Mucosa of rectum (tissue), 2 donors: ENCODE data around the gene ZBTB7C.

Experiments used
- H3K27ac ChIP-seq, 2 donors: one replicate each; pipeline ENCODE4 v1.7.0; 2013; ENCODE audit warnings: inconsistent platforms in 2 of 2, low read depth in 2 of 2, low read length in 2 of 2
- H3K27me3 ChIP-seq, 2 donors: one replicate each; pipeline ENCODE4 v1.7.0; 2013; ENCODE audit warnings: low read length in 2 of 2; ENCODE audit not compliant: control insufficient read depth in 2 of 2, insufficient read depth in 2 of 2
- H3K36me3 ChIP-seq, 2 donors: one replicate each; pipeline ENCODE4 v1.7.0; 2013; ENCODE audit warnings: low read length in 2 of 2; ENCODE audit not compliant: control insufficient read depth in 2 of 2, insufficient read depth in 2 of 2
- H3K4me1 ChIP-seq, 2 donors: one replicate each; pipeline ENCODE4 v1.7.0; 2013; ENCODE audit warnings: low read length in 2 of 2, mild to moderate bottlenecking in 1 of 2; ENCODE audit not compliant: control insufficient read depth in 2 of 2, insufficient read depth in 2 of 2
- H3K4me3 ChIP-seq, 2 donors: one replicate each; pipeline ENCODE4 v1.7.0; 2013; ENCODE audit warnings: low read length in 2 of 2
- H3K9ac ChIP-seq, 2 donors: one replicate each; pipeline ENCODE4 v1.7.0; 2013; ENCODE audit warnings: low read length in 2 of 2, low read depth in 1 of 2, mild to moderate bottlenecking in 1 of 2
- H3K9me3 ChIP-seq, 2 donors: one replicate each; pipeline ENCODE4 v1.7.0; 2013; ENCODE audit warnings: low read length in 2 of 2; ENCODE audit not compliant: control insufficient read depth in 2 of 2
- donor health status: healthy.
- donor health status: Normal muscosa, but diverticular disease.

ZBTB7C gene

GRCh38 chr18:48011926-48012465 is 397.2 kb downstream of the ZBTB7C start:
- Histone ChIP-seq H3K27me3 (peaks cover 0 to 2% of the 10 kb centered on the region in 2 donors), H3K36me3 (no peaks in the 10 kb centered on the region), H3K4me1 (no peaks in the 10 kb centered on the region)

GRCh38 chr18:48010264-48010663 is 398.9 kb downstream of the ZBTB7C start:
- Histone ChIP-seq H3K4me3 (no peak overlapping the region), H3K9ac (no peak overlapping the region), H3K4me1 (no peaks in the 10 kb centered on the region)

More at GRCh38 chr18:48011926-48012465, 397.2 kb downstream of the ZBTB7C start:
- Histone ChIP-seq H3K27ac (no peak overlapping the region), H3K9ac (no peak overlapping the region), H3K9me3 (no peaks in the 10 kb centered on the region), H3K4me3 (no peak overlapping the region)

GRCh38 chr18:48009116-48009745 is 400.0 kb downstream of the ZBTB7C start:
- H3K27ac ChIP-seq, result no peak overlapping the region
- peaks cover 0 to 2% of the 10 kb centered on the region in 2 donors for H3K27me3 ChIP-seq
- no peak overlapping the region for H3K4me3 ChIP-seq
- H3K36me3 ChIP-seq, result no peaks in the 10 kb centered on the region
- H3K4me1 ChIP-seq, result peaks cover 0 to 2% of the 10 kb centered on the region in 2 donors
- no peaks in the 10 kb centered on the region for H3K9me3 ChIP-seq
- H3K9ac ChIP-seq, result no peak overlapping the region

More at GRCh38 chr18:48010264-48010663, 398.9 kb downstream of the ZBTB7C start:
- Histone ChIP-seq H3K36me3 (no peaks in the 10 kb centered on the region), H3K27ac (no peak overlapping the region), H3K27me3 (peaks cover 0 to 2% of the 10 kb centered on the region in 2 donors), H3K9me3 (no peaks in the 10 kb centered on the region)

- peak overlapping the region in 1 of 2 donors; percentile 67 for H3K9ac ChIP-seq
- H3K36me3 ChIP-seq, result no peaks in the 10 kb centered on the region
- H3K27me3 ChIP-seq, result peaks cover 0 to 2% of the 10 kb centered on the region in 2 donors
- H3K9me3 ChIP-seq, result no peaks in the 10 kb centered on the region
- H3K4me1 ChIP-seq, result peaks cover 3 to 12% of the 10 kb centered on the region in 2 donors
- H3K27ac ChIP-seq, result no peak overlapping the region
- H3K4me3 ChIP-seq, result peak overlapping the region; percentile 53 to 63
Observed at GRCh38 chr18:48007955-48008701, 401.1 kb downstream of the ZBTB7C start.

GRCh38 chr18:48007381-48007780 is 401.8 kb downstream of the ZBTB7C start:
- no peak overlapping the region for H3K9ac ChIP-seq
- peaks cover 0 to 2% of the 10 kb centered on the region in 2 donors for H3K27me3 ChIP-seq
- no peak overlapping the region for H3K27ac ChIP-seq
- H3K4me3 ChIP-seq, result no peak overlapping the region
- H3K36me3 ChIP-seq, result no peaks in the 10 kb centered on the region
- H3K9me3 ChIP-seq, result no peaks in the 10 kb centered on the region
- peaks cover 10 to 19% of the 10 kb centered on the region in 2 donors for H3K4me1 ChIP-seq

GRCh38 chr18:48006415-48007175 is 402.6 kb downstream of the ZBTB7C start:
- Histone ChIP-seq H3K9me3 (no peaks in the 10 kb centered on the region), H3K27ac (no peak overlapping the region), H3K9ac (no peak overlapping the region), H3K4me1 (peaks cover 10 to 19% of the 10 kb centered on the region in 2 donors), H3K27me3 (peaks cover 0 to 2% of the 10 kb centered on the region in 2 donors), H3K4me3 (no peak overlapping the region), H3K36me3 (no peaks in the 10 kb centered on the region)

- H3K27me3 ChIP-seq, result peaks cover 0 to 2% of the 10 kb centered on the region in 2 donors
- H3K36me3 ChIP-seq, result no peaks in the 10 kb centered on the region
- peak overlapping the region in 1 of 2 donors; percentile 47 for H3K9ac ChIP-seq
- H3K27ac ChIP-seq, result peak overlapping the region in 1 of 2 donors; percentile 71
- H3K4me3 ChIP-seq, result no peak overlapping the region
- H3K9me3 ChIP-seq, result no peaks in the 10 kb centered on the region
- H3K4me1 ChIP-seq, result peaks cover 10 to 19% of the 10 kb centered on the region in 2 donors
Observed at GRCh38 chr18:48004577-48004976, 404.6 kb downstream of the ZBTB7C start.

GRCh38 chr18:48003426-48004349 is 405.5 kb downstream of the ZBTB7C start:
- peaks cover 0 to 2% of the 10 kb centered on the region in 2 donors for H3K27me3 ChIP-seq
- H3K9ac ChIP-seq, result peak overlapping the region in 1 of 2 donors; percentile 47
- no peaks in the 10 kb centered on the region for H3K9me3 ChIP-seq
- no peaks in the 10 kb centered on the region for H3K36me3 ChIP-seq
- H3K4me1 ChIP-seq, result peaks cover 10 to 19% of the 10 kb centered on the region in 2 donors
- H3K4me3 ChIP-seq, result no peak overlapping the region
- peak overlapping the region; percentile 52 to 71 for H3K27ac ChIP-seq

- no peaks in the 10 kb centered on the region for H3K9me3 ChIP-seq
- H3K9ac ChIP-seq, result peak overlapping the region in 1 of 2 donors; percentile 55
- H3K27me3 ChIP-seq, result peaks cover 0 to 2% of the 10 kb centered on the region in 2 donors
- H3K27ac ChIP-seq, result peak overlapping the region; percentile 38 to 71
- no peak overlapping the region for H3K4me3 ChIP-seq
- no peaks in the 10 kb centered on the region for H3K36me3 ChIP-seq
- peaks cover 10 to 19% of the 10 kb centered on the region in 2 donors for H3K4me1 ChIP-seq
Observed at GRCh38 chr18:48002933-48003365, 406.2 kb downstream of the ZBTB7C start.
